ENCODE data around the gene SLC12A5. TPM values are rescaled to one million over a fixed set of nuclear protein-coding genes. Genes with fewer than 3 reads are reported as not detected.

SLC12A5 gene
- total RNA-seq, 1 donor from 2014 or later: not detected

DNA sequence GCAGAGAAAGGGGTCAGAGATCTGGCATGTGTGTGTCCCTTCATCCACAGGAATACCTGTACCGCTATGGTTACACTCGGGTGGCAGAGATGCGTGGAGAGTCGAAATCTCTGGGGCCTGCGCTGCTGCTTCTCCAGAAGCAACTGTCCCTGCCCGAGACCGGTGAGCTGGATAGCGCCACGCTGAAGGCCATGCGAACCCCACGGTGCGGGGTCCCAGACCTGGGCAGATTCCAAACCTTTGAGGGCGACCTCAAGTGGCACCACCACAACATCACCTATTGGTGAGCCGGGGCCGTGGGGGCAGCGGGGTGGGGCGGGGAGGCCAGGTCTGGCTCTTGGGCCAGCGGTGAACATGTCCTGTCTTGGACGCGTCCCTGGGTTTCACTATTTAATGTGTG lies 19.2 kb upstream of the SLC12A5 start:
- Histone ChIP-seq H3K27me3 (ENCODE audit: control insufficient read depth, insufficient read depth, low read length) (peaks cover 29% of the 10 kb centered on the region), H3K36me3 (ENCODE audit: control insufficient read depth, insufficient read depth, low read length) (no peaks in the 10 kb centered on the region), H3K4me3 (ENCODE audit: low read depth, low read length) (no peak overlapping the region)
- DNase-seq (ENCODE audit: low read depth) (no peak), FAIRE-seq (no peak)
- TF ChIP-seq, protein P1, sequence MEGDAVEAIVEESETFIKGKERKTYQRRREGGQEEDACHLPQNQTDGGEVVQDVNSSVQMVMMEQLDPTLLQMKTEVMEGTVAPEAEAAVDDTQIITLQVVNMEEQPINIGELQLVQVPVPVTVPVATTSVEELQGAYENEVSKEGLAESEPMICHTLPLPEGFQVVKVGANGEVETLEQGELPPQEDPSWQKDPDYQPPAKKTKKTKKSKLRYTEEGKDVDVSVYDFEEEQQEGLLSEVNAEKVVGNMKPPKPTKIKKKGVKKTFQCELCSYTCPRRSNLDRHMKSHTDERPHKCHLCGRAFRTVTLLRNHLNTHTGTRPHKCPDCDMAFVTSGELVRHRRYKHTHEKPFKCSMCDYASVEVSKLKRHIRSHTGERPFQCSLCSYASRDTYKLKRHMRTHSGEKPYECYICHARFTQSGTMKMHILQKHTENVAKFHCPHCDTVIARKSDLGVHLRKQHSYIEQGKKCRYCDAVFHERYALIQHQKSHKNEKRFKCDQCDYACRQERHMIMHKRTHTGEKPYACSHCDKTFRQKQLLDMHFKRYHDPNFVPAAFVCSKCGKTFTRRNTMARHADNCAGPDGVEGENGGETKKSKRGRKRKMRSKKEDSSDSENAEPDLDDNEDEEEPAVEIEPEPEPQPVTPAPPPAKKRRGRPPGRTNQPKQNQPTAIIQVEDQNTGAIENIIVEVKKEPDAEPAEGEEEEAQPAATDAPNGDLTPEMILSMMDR (IDR thresholded peaks at IDR 0.05; ENCODE audit: insufficient read depth, low read length, severe bottlenecking): no peak

DNA sequence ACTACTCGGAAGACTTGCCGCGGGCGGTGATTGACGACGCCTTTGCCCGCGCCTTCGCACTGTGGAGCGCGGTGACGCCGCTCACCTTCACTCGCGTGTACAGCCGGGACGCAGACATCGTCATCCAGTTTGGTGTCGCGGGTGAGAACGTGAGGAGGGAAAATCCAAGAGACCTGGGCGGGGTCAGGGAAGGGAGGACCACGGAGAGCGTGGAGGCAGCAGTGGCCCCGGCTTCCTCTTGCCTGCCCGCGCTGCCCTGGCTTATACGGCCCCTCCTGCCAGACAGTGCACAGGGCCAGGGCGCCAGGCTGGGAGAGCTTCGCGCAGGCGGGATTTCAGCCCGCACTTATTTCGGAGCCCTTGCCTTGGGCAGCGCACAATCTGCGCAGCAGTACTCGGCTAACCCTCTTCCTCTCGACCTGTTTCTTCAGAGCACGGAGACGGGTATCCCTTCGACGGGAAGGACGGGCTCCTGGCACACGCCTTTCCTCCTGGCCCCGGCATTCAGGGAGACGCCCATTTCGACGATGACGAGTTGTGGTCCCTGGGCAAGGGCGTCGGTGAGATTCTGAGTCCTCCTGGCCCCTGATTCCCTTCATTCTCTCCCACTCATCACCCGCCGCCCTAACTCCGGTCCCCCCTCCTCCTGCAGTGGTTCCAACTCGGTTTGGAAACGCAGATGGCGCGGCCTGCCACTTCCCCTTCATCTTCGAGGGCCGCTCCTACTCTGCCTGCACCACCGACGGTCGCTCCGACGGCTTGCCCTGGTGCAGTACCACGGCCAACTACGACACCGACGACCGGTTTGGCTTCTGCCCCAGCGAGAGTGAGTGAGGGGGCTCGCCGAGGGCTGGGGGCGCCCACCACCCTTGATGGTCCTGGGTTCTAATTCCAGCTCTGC lies 18.3 kb upstream of the SLC12A5 start:
- peaks cover 29% of the 10 kb centered on the region for H3K27me3 ChIP-seq (ENCODE audit: control insufficient read depth, insufficient read depth, low read length)
- FAIRE-seq (no peak), DNase-seq (ENCODE audit: low read depth) (peak; percentile 39)
- H3K36me3 ChIP-seq (ENCODE audit: control insufficient read depth, insufficient read depth, low read length): no peaks in the 10 kb centered on the region
- TF ChIP-seq, protein P1 (IDR thresholded peaks at IDR 0.05; ENCODE audit: insufficient read depth, low read length, severe bottlenecking): no peak
- H3K4me3 ChIP-seq (ENCODE audit: low read depth, low read length): no peak overlapping the region

DNA sequence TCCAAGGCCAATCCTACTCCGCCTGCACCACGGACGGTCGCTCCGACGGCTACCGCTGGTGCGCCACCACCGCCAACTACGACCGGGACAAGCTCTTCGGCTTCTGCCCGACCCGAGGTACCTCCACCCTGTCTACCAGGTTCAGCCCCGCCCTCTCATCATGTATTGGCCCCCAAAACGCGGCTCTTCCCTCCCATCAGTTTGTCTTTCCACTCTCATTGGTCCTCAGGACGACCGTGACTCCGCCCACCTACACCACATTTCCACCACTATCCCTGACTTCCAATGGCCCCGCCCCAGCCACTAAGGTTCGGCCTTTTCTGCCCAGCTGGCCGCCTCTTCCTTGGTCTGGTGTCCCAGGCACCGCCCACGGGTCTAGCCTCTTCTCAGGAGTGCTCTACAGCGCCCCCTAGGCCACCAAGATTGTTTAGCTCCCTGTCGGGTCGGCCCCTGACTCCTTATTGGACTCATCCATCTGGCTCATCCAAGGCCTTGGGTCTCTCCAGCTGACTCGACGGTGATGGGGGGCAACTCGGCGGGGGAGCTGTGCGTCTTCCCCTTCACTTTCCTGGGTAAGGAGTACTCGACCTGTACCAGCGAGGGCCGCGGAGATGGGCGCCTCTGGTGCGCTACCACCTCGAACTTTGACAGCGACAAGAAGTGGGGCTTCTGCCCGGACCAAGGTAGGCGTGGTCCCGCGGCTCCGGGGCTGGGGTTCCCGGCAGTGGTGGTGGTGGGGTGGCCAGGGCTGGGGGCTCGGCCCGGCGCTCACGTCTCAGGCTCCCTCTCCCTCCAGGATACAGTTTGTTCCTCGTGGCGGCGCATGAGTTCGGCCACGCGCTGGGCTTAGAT lies 17.2 kb upstream of the SLC12A5 start:
- peaks cover 29% of the 10 kb centered on the region for H3K27me3 ChIP-seq (ENCODE audit: control insufficient read depth, insufficient read depth, low read length)
- H3K4me3 ChIP-seq (ENCODE audit: low read depth, low read length): no peak overlapping the region
- no peak for FAIRE-seq
- DNase-seq (ENCODE audit: low read depth): peak; percentile 50
- H3K36me3 ChIP-seq (ENCODE audit: control insufficient read depth, insufficient read depth, low read length): no peaks in the 10 kb centered on the region
- TF ChIP-seq, protein P1 (IDR thresholded peaks at IDR 0.05; ENCODE audit: insufficient read depth, low read length, severe bottlenecking): peak; percentile 50

DNA sequence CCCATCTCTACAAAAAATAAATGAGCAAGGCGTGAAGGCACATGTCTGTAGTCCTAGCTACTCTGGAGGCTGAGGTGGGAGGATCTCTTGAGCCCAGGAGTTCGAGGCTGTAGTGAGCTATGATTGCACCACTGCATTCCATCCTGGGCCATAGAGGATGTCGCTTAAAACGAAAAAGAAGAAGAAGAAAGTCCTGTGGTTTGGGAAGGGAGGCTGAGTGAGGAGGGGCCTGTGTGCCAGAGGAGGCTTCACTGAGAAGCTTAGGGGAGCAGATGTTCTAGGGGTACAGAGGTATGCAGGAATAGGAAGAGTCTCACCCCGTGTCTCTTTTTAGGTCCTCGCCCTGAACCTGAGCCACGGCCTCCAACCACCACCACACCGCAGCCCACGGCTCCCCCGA lies 16.1 kb upstream of the SLC12A5 start:
- DNase-seq (ENCODE audit: low read depth): no peak
- Histone ChIP-seq H3K27me3 (ENCODE audit: control insufficient read depth, insufficient read depth, low read length) (peaks cover 29% of the 10 kb centered on the region), H3K36me3 (ENCODE audit: control insufficient read depth, insufficient read depth, low read length) (no peaks in the 10 kb centered on the region), H3K4me3 (ENCODE audit: low read depth, low read length) (no peak overlapping the region)
- FAIRE-seq: no peak
- TF ChIP-seq, protein P1 (IDR thresholded peaks at IDR 0.05; ENCODE audit: insufficient read depth, low read length, severe bottlenecking): no peak

DNA sequence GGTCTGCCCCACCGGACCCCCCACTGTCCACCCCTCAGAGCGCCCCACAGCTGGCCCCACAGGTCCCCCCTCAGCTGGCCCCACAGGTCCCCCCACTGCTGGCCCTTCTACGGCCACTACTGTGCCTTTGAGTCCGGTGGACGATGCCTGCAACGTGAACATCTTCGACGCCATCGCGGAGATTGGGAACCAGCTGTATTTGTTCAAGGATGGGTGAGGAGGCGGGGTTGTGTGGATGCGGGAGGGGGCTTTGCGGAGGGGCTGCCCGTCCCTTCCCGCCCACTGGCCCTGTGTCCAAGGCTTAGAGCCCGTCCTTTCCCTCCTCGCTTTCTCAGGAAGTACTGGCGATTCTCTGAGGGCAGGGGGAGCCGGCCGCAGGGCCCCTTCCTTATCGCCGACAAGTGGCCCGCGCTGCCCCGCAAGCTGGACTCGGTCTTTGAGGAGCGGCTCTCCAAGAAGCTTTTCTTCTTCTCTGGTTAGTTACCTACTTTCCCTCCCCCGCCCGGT lies 15.6 kb upstream of the SLC12A5 start:
- Histone ChIP-seq H3K36me3 (ENCODE audit: control insufficient read depth, insufficient read depth, low read length) (no peaks in the 10 kb centered on the region), H3K4me3 (ENCODE audit: low read depth, low read length) (no peak overlapping the region), H3K27me3 (ENCODE audit: control insufficient read depth, insufficient read depth, low read length) (peaks cover 29% of the 10 kb centered on the region)
- TF ChIP-seq, protein P1 (IDR thresholded peaks at IDR 0.05; ENCODE audit: insufficient read depth, low read length, severe bottlenecking): no peak
- FAIRE-seq (no peak), DNase-seq (ENCODE audit: low read depth) (no peak)

All from bronchial epithelial cell (primary cell).